NCI-H774 (cell line): ENCODE measurements around the gene DMC1.
"Not testable (repeated sequence)": the region's sequence is repeated elsewhere in the genome, so short reads cannot be mapped to it uniquely, and the experiment has no call there.

Source experiments
- DNase-seq: peaks from one replicate; lab custom pipeline; 2025; lab: John Stamatoyannopoulos, UW

Gene DMC1

DNA sequence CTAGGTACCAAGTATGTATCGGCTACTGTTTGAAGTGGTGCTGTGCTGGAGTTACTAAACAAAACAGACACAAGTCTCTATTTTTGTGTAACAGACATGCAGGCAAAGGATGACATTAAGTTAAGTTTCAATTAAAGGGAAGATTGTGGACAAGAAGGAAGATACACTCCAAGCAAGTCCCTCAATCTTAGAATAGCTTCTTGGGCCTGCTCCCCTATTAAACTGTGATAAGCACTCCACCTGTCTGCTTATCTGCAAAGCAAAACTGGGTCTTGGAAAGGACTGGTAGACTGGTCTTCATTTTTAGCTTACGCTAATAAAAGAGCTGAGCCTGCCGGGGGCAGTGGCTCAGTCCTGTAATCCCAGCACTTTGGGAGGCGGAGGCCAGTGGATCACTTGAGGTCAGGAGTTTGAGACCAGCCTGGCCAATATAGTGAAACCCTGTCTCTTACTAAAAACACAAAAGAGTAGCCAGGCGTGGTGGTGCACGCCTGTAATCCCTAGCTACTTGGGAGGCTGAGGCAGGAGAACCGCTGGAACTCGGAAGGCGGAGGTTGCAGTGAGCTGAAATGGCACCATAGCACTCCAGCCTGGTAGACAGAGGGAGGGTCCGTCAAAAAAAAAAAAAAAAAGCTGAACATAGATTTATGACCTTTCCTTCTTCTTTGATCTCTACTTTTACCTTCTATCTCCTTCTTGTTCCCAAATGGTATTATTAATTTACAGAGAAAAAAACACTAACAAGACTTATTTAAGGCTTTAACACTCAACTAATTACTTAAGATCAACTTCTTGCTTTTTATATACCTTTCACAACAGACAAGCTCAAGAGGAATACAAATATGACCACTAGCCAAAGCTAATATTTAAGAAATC lies 67.9 kb downstream of the DMC1 start:
- DNase-seq, result no peak

GRCh38 chr22:38497869-38498268 lies 72.1 kb downstream of the DMC1 start:
- DNase-seq, result no peak

DNA sequence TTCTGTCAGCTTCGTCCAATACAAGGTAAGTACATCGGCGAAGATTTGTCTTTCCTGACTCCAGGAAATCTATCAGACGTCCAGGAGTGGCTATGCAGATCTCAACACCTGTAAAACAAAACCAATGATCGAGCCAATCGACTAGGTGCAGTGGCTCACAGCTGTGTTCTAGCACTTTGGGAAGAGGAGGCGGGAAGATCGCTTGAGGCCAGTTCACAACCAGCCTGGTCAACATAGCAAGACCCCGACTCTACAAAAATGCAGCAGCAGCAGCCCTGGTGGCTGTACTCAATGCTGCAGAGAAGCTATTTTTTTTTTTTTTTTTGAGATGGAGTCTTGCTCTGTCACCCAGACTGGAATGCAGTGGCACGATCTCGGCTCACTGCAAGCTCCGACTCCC lies 75.0 kb downstream of the DMC1 start:
- DNase-seq, result no peak

- DNase-seq, result no peak
Measured at GRCh38 chr22:38494498-38494897, 75.5 kb downstream of the DMC1 start.

DNA sequence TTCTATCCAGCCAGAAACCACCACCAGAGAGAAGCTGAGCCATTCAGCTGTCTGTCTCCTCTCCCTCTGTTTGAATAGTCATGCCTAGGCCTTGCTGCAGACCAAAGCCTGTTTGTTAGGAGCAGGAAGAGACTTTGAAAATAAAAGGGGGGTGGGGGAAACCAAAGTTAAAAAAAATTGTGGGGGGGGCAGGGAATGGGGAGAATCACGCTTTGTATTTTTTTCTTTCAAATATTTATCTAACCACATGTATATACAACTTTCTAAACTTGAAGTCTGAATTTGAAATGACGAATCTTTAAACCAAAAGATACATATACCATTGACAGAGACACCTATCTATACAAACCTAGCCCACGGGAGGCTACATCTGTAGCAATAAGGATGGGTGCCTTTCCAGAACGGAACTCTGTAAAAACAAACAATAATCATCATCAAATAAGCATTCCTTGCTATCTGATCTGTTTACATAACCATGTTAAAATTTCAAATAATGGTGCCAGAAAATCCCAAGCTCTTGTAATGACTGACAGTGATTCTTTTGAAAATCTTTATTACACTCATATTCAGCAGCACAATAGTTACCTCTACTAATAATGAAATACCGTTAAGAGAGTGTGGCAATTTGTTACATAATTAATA lies 78.2 kb downstream of the DMC1 start:
- DNase-seq, result no peak

- DNase-seq, result no peak
Measured at GRCh38 chr22:38490915-38491314, 79.1 kb downstream of the DMC1 start.

- no peak for DNase-seq
Measured at GRCh38 chr22:38490475-38490874, 79.5 kb downstream of the DMC1 start.

DNA sequence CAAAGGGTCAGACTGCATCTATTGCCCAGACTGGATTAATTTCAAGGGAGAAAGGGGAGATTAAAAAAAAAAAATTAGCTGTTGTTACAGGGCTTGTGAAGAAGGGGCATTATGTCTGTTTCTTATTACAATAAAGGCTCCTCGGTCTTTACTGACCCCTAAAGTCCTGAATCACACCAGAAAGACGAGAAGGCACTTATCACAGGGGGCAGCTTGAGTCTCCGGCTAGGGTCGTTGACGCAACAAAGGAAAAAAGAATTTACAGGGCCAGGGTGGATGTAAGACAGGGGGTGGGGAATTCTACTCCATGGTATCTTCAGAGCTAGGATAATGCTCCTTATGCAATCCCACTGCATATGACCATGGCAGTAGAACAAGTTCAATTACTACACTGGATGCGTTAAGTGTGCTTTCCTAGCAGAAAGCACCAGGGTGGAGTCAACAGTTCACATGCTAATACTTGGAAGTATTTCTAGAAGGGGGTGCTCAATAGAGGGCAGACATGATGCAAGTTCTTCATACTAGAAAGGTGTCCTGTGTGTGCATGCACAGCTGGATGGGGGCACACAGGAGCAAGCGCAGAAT lies 80.3 kb downstream of the DMC1 start:
- no peak for DNase-seq

DNA sequence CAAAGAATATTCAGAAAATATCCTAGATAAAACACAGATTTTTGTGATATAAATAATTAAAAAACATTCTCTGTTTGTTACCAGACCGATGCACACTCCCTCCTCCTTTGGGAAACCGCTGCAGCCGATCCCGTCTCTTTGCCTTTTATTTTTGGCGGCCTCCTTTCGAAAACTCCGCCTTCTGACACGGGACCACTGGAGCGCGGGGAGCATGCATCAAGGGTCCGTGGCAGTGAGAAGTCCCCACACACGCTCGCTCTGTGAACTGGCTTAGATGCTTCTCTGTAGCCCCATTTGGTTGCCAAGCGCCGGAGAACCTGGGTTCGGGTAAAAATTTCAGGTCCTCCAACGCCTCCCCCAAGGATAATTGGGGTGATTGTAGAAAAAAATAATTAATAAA lies 80.8 kb downstream of the DMC1 start:
- no peak for DNase-seq

DNA sequence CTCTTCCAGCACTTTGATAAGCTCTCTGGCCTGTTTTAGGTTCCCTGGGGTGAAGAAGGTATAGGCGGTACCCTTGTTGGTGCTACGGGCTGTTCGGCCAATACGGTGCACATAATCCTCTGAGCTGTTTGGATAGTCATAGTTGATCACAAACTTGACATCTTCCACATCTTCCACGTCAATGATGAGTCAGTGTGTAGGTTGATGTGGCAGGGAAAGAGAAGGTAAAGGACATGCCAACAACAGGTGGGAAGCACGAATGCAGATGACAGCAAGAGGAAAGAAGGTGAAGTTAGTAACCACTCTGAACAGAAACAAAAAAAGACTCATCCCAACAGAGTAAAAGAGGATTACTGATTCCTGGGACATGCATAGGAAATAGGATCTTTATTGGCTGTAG lies 82.0 kb downstream of the DMC1 start:
- no peak for DNase-seq

GRCh38 chr22:38485783-38486182 lies 84.2 kb downstream of the DMC1 start:
- no peak for DNase-seq

DNA sequence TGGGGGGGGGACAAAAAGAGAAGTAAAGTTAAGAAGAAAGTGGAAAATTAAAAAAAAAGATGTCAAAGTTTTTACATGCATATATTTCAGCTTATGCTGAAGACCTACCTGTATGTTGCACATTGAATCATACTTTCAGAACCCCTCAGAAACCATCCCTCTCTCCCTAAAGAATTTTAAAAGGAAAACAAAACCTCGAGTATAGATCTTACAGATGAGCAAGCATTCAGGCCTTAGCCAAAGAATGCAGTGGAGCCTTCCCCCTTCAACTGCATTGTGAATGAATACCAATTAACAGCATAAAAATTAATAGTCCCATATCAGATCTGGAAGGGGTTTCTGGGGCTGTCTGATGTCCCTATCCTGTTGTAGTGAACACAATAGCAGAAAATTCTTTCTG lies 85.7 kb downstream of the DMC1 start:
- DNase-seq, result no peak

DNA sequence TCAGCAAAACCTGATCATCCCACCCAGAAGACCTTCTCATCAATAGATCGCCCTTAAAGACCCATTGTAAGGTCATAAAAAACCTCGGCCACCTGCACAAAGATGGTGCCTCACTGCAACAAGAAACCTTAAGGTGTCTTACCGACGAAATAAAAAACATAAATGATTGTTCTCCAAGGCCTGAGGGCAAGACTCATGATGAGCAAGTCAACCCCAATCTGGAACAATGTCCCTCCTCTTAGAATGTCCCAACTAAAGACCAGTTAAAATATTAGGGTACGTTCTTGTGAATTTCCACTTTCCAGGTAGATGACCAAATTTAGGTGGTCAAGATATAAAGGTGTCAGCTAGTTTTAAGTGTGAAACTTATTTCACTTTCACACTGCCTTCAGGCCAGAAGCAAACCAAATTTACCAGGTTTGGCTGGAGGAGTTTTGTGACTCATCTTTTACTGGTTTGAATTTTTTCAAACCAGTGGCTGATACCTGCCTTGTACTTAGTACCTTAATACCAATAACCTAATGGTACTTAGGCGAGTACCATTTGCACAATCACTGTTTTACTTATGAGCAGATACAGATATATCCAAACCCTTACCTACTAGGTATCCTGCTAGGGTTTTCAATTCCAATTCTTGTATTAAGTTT lies 87.2 kb downstream of the DMC1 start:
- DNase-seq, result no peak

DNA sequence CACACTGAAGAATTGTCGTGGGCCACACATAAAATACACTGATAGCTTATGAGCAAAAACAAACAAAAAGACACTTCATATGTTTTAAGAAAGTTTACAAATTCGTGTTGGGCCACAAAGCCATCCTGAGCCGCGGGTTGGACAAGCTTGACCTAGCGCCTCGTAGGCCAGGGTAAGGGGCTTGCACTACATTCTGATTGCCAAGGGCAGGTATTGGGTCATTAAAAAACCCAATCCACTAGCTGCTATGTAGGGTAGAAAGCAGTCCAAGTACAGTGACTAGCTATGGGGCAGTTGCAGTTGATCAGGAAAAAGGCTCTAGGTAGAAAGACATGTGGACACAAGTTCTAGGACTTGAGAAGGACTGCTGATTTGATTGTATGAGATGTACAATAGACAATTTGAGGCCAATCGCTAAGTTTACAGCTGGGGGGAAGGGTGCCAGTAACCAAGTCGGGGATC lies 88.1 kb downstream of the DMC1 start:
- DNase-seq, result no peak

DNA sequence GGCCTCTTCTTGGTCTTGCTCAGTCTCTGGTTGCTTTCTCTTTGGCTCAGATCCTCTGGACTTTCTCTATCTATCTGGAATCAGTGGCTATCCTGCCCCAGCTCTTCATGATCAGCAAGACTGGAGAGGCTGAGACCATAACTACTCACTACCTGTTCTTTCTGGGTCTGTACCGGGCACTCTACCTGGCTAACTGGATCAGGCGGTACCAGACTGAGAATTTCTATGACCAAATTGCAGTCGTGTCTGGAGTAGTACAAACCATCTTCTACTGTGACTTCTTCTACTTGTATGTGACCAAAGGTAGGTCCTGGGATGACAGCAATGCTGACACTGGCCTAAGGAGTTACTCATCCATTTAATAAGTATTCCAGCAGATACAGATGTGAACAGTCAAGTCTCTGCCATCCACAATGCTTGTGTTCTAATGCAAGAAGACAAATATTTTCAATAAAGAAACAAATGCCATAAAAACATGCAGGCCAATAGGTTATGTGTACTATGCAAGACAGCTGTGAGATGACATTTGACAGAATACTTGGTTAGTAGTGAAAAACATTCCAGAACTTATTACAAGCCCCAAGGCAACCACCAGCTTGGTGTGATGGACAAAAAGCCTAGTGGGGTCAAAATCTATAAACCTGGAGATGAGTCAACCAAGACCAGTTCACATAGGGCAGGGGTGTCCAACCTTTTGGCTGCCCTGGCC lies 88.7 kb downstream of the DMC1 start:
- no peak for DNase-seq

DNA sequence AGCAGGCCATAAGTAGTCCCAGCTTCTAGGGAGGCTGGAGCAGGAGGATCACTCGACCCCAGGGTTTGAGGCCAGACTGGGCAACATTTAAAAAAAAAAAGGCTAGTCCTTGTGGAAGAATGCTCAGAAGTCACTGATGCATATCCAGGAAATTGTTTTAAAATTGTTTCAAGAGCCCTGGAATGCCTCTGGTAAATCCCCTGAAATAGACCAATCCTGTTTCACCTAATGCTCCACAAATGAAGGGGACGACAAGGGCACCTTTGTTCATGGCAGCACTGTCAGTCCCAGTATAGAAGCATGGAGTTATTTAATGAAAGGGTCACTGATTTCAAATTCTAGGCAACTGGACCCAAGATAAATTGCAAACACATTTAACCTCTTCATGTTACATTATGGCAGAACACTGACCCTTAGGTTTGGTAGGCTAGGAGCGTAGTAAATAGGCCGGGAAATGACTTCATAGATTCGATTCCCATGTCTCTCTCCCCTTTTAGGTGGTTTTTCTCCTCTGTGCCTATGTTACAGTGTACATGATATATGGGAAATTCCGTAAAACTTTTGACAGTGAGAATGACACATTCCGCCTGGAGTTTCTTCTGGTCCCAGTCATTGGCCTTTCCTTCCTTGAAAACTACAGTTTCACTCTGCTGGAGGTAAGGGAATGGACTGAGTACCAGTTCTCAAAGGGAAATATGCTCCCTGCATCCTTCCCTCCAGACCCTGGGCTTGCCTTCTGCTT lies 90.7 kb downstream of the DMC1 start:
- no peak for DNase-seq

- DNase-seq, result no peak
Measured at GRCh38 chr22:38477585-38477984, 92.4 kb downstream of the DMC1 start.

- DNase-seq, result no peak
Measured at GRCh38 chr22:38474003-38474607, 95.9 kb downstream of the DMC1 start.

DNA sequence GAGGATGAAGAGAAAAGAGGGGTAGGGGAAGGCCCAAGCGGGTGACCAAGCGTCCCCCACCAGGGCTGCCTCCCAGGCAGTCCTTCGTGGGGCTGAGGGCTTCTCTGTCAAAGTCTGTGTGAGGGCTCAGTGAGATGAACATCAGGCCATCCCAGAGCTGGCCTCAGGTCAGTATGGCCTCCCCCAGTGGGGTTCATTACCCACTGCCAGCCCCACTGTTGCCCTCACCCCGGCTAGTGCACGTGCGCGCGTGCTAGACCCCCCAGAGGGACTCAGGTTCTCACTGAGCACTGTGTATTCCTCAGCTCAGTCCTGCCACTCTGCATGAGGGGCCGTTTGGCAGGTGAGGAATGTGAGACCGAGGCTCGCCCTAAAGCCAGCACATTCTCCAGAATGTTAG lies 98.7 kb downstream of the DMC1 start:
- DNase-seq, result no peak

DNA sequence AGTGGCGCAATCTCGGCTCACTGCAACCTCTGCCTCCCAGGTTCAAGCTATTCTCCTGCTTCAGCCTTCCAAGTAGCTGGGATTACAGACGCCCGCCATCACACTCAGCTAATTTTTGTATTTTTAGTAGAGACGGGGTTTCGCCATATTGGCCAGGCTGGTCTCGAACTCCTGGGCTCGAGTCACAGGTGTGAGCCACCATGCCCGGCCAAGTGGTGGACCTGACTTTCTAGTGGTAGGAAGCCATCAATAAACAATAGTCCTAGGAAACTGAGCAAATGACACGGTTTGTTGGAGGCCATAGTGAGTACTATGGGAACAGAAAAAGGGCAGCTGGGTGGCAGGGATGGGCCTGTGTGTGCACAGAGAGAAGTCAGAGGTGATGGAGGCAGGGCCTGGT lies 99.8 kb downstream of the DMC1 start:
- DNase-seq, result not testable (repeated sequence)

DNA sequence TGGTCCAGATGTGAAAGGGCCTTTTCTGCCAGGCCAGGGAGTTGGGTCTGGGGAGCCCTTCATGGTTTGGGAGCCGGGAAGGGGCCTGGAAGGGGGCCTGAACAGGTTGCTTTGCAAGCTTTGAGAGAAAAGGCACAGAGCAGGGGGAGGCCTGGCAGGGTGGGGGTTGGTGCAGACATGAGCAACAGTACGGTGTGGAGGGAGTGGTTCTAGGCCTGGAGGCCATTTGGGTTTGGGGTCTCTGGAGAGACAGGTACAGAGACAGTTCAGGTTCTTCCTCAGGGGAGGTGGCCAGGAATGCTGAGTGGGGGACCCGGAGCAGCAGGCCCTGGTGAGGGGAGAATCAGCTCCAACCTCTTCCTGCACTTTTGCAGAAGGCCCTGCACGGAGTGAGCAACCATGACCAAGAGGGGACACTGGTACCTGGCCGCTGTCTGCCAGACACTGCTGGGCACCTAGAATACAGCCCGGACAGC lies 100.6 kb downstream of the DMC1 start:
- DNase-seq, result no peak
